K562 (cell line): ENCODE results near the gene ZFP36. TPM values are rescaled to one million over a fixed set of nuclear protein-coding genes. Genes with fewer than 3 reads are reported as not detected.

ENCODE experiments used
- BDP1 ChIP-seq: IDR thresholded peaks from 3 replicates; pipeline ENCODE4 v1.6.1; 2011; ENCODE audit not compliant: insufficient read length, insufficient read depth
- CAMTA2 ChIP-seq: fragments of 250-450 bp; sonication (Bioruptor Pico); conservative IDR thresholded peaks from 2 replicates; pipeline ENCODE4 v1.5.1; 2022
- CBX5 ChIP-seq: IDR thresholded peaks from 2 replicates; pipeline ENCODE4 v1.6.1; 2014; ENCODE audit warnings: low read depth, borderline replicate concordance
- CHD2 ChIP-seq: IDR thresholded peaks from 2 replicates; pipeline ENCODE4 v1.6.1; 2011; ENCODE audit warnings: low read depth, low read length
- CHD7 ChIP-seq: fragments of 200-600 bp; sonication (generic); IDR thresholded peaks from one replicate; pipeline ENCODE4 v1.6.1; 2012; ENCODE audit warnings: mild to moderate bottlenecking, low read depth, low read length, inconsistent platforms
- CXXC5 ChIP-seq: fragments of 250-450 bp; sonication (Bioruptor Pico); IDR thresholded peaks from 2 replicates; pipeline ENCODE4 v1.8.0; 2022; ENCODE audit warnings: inconsistent platforms, mild to moderate bottlenecking, moderate library complexity
- ELF2 ChIP-seq: fragments of 250-450 bp; sonication (Bioruptor Pico); IDR thresholded peaks from 2 replicates; pipeline ENCODE4 v1.5.0; 2021; ENCODE audit warnings: mild to moderate bottlenecking
- ERF ChIP-seq: fragments of 450-650 bp; formaldehyde crosslinking; IDR thresholded peaks from 2 replicates; pipeline ENCODE4 v1.4.0; 2020; ENCODE audit warnings: mild to moderate bottlenecking, mixed read lengths
- GATAD2B ChIP-seq: fragments of 450-650 bp; IDR thresholded peaks from 2 replicates; pipeline ENCODE4 v1.6.1; 2017; ENCODE audit warnings: mild to moderate bottlenecking, borderline replicate concordance
- GTF2B ChIP-seq: IDR thresholded peaks from 2 replicates; pipeline ENCODE4 v1.6.1; 2011; ENCODE audit not compliant: insufficient read length; ENCODE audit errors: extremely low read depth
- MCM7 ChIP-seq, 2 experiments: fragments of 450-650 bp; IDR thresholded peaks; 2 replicates each; pipeline ENCODE4 v1.6.1; 2016 to 2018
- NR1H2 ChIP-seq: sonication (generic); formaldehyde crosslinking; IDR thresholded peaks from 2 replicates; pipeline ENCODE4 v1.4.0; 2020; ENCODE audit warnings: mild to moderate bottlenecking, missing genetic modification reagents
- RBM14 ChIP-seq: fragments of 200-400 bp; formaldehyde crosslinking; IDR thresholded peaks from 2 replicates; pipeline ENCODE4 v1.6.1; 2018; ENCODE audit warnings: low read depth, mild to moderate bottlenecking, low read length, moderate library complexity, borderline replicate concordance; ENCODE audit not compliant: insufficient read depth
- RBM34 ChIP-seq: fragments of 200-400 bp; formaldehyde crosslinking; IDR thresholded peaks from 2 replicates; pipeline ENCODE4 v1.6.1; 2018; ENCODE audit warnings: low read length, borderline replicate concordance; ENCODE audit not compliant: insufficient read depth
- RFX5 ChIP-seq: IDR thresholded peaks from 2 replicates; pipeline ENCODE4 v1.6.1; 2011; ENCODE audit warnings: low read depth, mild to moderate bottlenecking, improper control_type of control experiment, low read length
- SAFB2 ChIP-seq: fragments of 200-400 bp; formaldehyde crosslinking; IDR thresholded peaks from 2 replicates; pipeline ENCODE4 v1.6.1; 2018; ENCODE audit warnings: borderline replicate concordance, low read length, low read depth, moderate library complexity; ENCODE audit not compliant: severe bottlenecking
- SMAD3 ChIP-seq: fragments of 450-650 bp; formaldehyde crosslinking; conservative IDR thresholded peaks from 2 replicates; pipeline ENCODE4 v1.4.0; 2020; ENCODE audit warnings: mild to moderate bottlenecking
- TAL1 ChIP-seq: fragments of 450-650 bp; IDR thresholded peaks from 2 replicates; pipeline ENCODE4 v1.6.1; 2016; ENCODE audit warnings: mild to moderate bottlenecking
- ZNF133 ChIP-seq: fragments of 250-450 bp; sonication (Bioruptor Pico); IDR thresholded peaks from 2 replicates; pipeline ENCODE4 v1.4.0; 2020; ENCODE audit warnings: mild to moderate bottlenecking
- polyA plus RNA-seq, 8 experiments: library from polyadenylated mRNA; depleted of rRNA in 4 of 8; stranded (reverse) in 5 of 8; unstranded in 3 of 8; fragments of >200 nt; fragmentation: Nextera tagmentation in 2 of 8; fragmentation: Illumina TruSeq in 1 of 8; extraction: Ambion mirVana in 2 of 8; extraction: Trizol in 1 of 8; gene quantifications; 2 replicates each; pipeline versions ENCODE4 v1.2.1 to v1.2.3, GENCODE V29; 2011 to 2014; ENCODE audit warnings: inconsistent platforms in 1 of 8, missing spikeins in 1 of 8
- total RNA-seq, 7 experiments: library from RNA; depleted of rRNA in 6 of 7; stranded (reverse); fragments of >200 nt in 6 of 7; fragmentation: Illumina TruSeq in 2 of 7; extraction: Trizol in 2 of 7; gene quantifications; 2 replicates each; pipeline versions ENCODE4 v1.2.1 to v1.2.3, GENCODE V29; 2011 to 2021; ENCODE audit warnings: low replicate concordance in 1 of 7

Gene ZFP36
- total and polyA plus RNA-seq, 9 of the 15 experiments (the other 6 are each of a cell fraction or from before 2014, with no cell fraction given), result 1.0 to 20.1 (median 3.5) TPM

- TF ChIP-seq GTF2B (no peak), TAL1 (peak; percentile 10; the same call in 1 of the 2 replicates), ZNF133 (CRISPR knock-in tag) (no peak), RBM34 (no peak), GATAD2B (no peak), NR1H2 (CRISPR knock-in tag) (no peak), BDP1 (no peak), ERF (CRISPR knock-in tag) (no peak), CHD2 (peak; percentile 75), SMAD3 (CRISPR knock-in tag) (no peak), CAMTA2 (CRISPR knock-in tag) (no peak), RBM14 (no peak), CBX5 (no peak), ELF2 (CRISPR knock-in tag) (no peak), MCM7 (IDR thresholded peaks at IDR 0.05) (no peak), CHD7 (no peak), RFX5 (no peak), CXXC5 (CRISPR knock-in tag) (peak; percentile 98), SAFB2 (no peak)
Measured at GRCh38 chr19:39390751-39391437, 15.8 kb upstream of the ZFP36 start, which contains the start of the genes MED29 and PAF1 (continued).
